Nephron progenitor cell (in vitro differentiated cells): ENCODE results near the gene EXOC4.
"Not testable (repeated sequence)": the region's sequence is repeated elsewhere in the genome, so short reads cannot be mapped to it uniquely, and the experiment has no call there.

ENCODE experiments used
- DNase-seq: peaks from one replicate; pipeline ENCODE4 v3.0.0; 2021
- H3K27ac Mint-ChIP-seq: 2 replicates; pipeline ENCODE4 v1.8.0; 2021; ENCODE audit warnings: mild to moderate bottlenecking, moderate library complexity, mixed read lengths
- H3K27me3 Mint-ChIP-seq: 2 replicates; pipeline ENCODE4 v1.8.0; 2021; ENCODE audit warnings: mild to moderate bottlenecking, low read depth, mixed read lengths; ENCODE audit not compliant: poor library complexity
- H3K36me3 Mint-ChIP-seq: 2 replicates; pipeline ENCODE4 v1.8.0; 2021; ENCODE audit warnings: low read depth, mixed read lengths
- H3K4me1 Mint-ChIP-seq: 2 replicates; pipeline ENCODE4 v1.8.0; 2021; ENCODE audit warnings: mixed read lengths
- H3K4me3 Mint-ChIP-seq: 2 replicates; pipeline ENCODE4 v1.8.0; 2021; ENCODE audit warnings: mild to moderate bottlenecking, moderate library complexity, mixed read lengths
- H3K9me3 Mint-ChIP-seq: 2 replicates; pipeline ENCODE4 v1.8.0; 2021; ENCODE audit warnings: mild to moderate bottlenecking, moderate library complexity, mixed read lengths
- TF ChIP-seq, protein P1 (sequence below): fragments of 200-600 bp; sonication (generic); IDR thresholded peaks from 2 replicates; pipeline ENCODE4 v1.5.0; 2021; ENCODE audit warnings: antibody characterized with exemption

Gene EXOC4

DNA sequence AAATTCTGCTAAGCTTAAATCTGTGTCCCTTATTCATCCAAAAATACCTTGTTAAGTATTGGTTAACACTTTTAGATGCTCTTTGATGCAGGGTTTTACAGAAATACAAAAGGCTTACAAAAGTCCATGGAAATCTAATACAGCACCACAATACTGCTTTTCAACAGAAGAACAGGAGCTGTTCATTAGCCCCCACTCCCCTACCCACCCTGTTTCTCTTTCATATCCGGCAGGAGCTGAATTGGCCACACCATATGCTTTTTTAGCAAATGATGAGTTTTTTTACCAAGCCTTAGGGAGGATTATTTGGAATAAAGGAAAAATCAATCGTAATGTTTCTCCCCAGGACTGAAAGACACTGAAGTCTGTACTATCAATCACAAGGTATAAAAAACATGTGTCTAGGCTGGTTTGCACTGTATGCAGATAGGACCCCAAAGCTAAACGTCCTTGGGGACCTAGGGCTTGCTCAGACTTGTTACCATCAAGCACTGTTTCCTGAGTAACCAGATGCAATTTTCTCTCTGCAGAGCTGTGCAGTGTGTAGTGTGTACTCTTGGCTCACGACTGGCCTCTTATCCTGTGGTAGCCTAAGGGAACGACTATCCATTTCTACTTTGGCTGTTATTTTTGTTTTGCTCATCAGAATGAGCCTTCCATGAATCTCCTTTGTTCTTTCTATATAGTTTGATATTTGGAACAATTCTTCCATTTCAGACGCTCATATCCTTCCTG lies 731.0 kb downstream of the EXOC4 start:
- TF ChIP-seq, protein P1, sequence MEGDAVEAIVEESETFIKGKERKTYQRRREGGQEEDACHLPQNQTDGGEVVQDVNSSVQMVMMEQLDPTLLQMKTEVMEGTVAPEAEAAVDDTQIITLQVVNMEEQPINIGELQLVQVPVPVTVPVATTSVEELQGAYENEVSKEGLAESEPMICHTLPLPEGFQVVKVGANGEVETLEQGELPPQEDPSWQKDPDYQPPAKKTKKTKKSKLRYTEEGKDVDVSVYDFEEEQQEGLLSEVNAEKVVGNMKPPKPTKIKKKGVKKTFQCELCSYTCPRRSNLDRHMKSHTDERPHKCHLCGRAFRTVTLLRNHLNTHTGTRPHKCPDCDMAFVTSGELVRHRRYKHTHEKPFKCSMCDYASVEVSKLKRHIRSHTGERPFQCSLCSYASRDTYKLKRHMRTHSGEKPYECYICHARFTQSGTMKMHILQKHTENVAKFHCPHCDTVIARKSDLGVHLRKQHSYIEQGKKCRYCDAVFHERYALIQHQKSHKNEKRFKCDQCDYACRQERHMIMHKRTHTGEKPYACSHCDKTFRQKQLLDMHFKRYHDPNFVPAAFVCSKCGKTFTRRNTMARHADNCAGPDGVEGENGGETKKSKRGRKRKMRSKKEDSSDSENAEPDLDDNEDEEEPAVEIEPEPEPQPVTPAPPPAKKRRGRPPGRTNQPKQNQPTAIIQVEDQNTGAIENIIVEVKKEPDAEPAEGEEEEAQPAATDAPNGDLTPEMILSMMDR = no peak
- Mint-ChIP-seq H3K27ac (no peak overlapping the region), H3K4me3 (no peak overlapping the region), H3K27me3 (peaks cover 3% of the 10 kb centered on the region), H3K36me3 (peaks cover 15% of the 10 kb centered on the region), H3K9me3 (peaks cover 4% of the 10 kb centered on the region), H3K4me1 (no peaks in the 10 kb centered on the region)
- no peak for DNase-seq

DNA sequence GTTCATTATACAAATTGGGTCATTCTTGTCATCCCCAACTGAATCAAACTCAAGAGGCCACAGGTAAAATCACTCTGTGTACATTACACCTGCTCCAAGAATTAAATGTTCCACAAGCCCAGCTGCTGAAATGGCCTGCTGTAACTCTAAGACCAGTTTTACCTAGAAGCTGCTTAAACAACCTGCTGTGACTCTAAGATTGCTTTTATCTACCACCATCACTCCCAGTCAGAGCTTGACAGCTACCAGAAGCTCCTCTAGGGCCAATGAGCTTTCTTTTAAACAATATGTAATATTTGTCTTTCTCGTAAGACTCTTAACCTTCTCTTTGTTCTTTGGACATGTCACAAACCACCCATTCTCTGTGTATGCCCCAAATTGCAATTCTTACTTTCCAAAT lies 732.4 kb downstream of the EXOC4 start:
- H3K9me3 Mint-ChIP-seq = peaks cover 4% of the 10 kb centered on the region
- TF ChIP-seq, protein P1 = no peak
- H3K4me3 Mint-ChIP-seq = no peak overlapping the region
- H3K27ac Mint-ChIP-seq = no peak overlapping the region
- H3K4me1 Mint-ChIP-seq = no peaks in the 10 kb centered on the region
- no peak for DNase-seq
- peaks cover 3% of the 10 kb centered on the region for H3K27me3 Mint-ChIP-seq
- H3K36me3 Mint-ChIP-seq = peaks cover 10% of the 10 kb centered on the region

DNA sequence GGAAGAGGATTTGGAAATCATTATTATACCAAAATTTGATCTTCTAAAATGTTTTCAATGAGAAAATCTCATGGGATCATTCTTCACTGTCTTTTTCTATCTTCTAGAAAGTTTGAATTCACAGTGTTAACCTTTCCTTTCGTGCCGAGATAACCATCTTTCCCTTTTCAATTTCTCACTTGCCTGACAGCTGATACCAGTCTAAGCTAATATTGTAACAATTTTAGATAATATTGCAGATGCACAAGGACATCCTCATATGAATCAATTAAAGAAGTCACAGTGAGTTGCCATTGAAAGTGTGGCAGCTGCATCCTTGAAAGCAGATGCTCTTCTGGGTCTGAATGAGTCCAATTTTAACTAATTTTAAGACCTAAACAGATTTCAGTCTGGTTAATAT lies 734.7 kb downstream of the EXOC4 start:
- H3K27me3 Mint-ChIP-seq = peaks cover 3% of the 10 kb centered on the region
- TF ChIP-seq, protein P1 = no peak
- H3K9me3 Mint-ChIP-seq = peaks cover 14% of the 10 kb centered on the region
- H3K27ac Mint-ChIP-seq = no peak overlapping the region
- DNase-seq = no peak
- H3K36me3 Mint-ChIP-seq = no peaks in the 10 kb centered on the region
- no peak overlapping the region for H3K4me3 Mint-ChIP-seq
- no peaks in the 10 kb centered on the region for H3K4me1 Mint-ChIP-seq

DNA sequence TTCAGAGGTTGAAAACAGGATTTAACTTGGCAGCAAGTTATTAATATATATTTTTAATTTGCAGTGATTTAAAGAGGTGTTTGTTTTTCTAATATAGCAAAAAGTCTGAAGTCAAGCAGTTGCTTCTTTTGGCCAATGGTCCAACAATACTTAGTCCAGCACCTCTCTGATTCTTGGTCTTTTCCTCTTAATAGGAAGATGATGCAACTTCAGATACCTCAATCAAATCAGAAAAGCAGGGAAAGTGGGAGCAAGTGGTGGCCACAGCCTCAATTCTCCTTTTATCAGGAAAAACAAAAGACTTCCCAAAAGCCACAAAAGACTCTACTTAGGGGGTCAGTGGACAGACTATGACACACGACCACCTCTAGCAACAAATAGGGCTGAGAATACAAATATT lies 740.7 kb downstream of the EXOC4 start:
- no peak overlapping the region for H3K4me3 Mint-ChIP-seq
- no peak for DNase-seq
- H3K4me1 Mint-ChIP-seq = no peaks in the 10 kb centered on the region
- H3K36me3 Mint-ChIP-seq = no peaks in the 10 kb centered on the region
- H3K9me3 Mint-ChIP-seq = peaks cover 14% of the 10 kb centered on the region
- no peak overlapping the region for H3K27ac Mint-ChIP-seq
- TF ChIP-seq, protein P1 = no peak
- H3K27me3 Mint-ChIP-seq = no peaks in the 10 kb centered on the region

DNA sequence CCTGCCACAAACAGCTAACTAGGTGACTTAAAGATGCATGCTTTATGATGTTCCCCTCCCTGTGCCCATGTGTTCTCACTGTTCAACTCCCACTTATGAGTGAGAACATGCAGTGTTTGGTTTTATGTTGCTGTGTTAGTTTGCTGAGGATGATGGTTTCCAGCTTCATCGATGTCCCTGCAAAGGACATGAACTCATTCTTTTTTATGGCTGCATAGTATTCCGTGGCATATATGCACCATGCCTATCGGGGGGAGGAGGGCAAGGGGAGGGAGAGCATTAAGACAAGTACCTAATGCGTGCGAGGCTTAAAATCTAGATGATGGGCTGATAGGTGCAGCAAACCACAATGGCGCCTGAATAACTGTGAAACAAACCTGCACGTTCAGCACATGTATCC lies 741.2 kb downstream of the EXOC4 start:
- not testable (repeated sequence) for H3K4me3 Mint-ChIP-seq, H3K27me3 Mint-ChIP-seq, DNase-seq, H3K4me1 Mint-ChIP-seq, H3K27ac Mint-ChIP-seq, H3K36me3 Mint-ChIP-seq
- H3K9me3 Mint-ChIP-seq = peaks cover 14% of the 10 kb centered on the region

DNA sequence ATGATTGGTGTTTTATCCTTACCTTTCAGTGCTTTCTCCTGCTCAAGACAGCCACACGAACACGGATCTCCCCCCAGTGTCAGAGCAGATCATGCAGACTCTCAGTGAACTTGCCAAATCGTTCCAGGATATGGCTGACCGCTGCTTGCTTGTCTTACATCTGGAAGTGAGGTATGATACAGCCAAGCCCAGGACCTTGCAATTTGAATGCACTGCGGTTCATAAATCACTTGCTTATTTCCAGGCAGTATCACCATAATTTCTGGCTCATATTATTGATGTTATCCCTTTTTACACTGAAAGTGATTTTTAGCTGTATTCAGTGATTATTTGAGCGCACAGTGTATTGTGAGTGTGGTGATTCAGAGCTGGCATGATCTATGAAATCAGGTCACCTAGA lies 744.6 kb downstream of the EXOC4 start:
- Mint-ChIP-seq H3K4me3 (no peak overlapping the region), H3K36me3 (no peaks in the 10 kb centered on the region), H3K9me3 (no peaks in the 10 kb centered on the region), H3K27ac (no peak overlapping the region), H3K27me3 (no peaks in the 10 kb centered on the region), H3K4me1 (no peaks in the 10 kb centered on the region)
- TF ChIP-seq, protein P1 = no peak
- no peak for DNase-seq
